ENCODE measurements around the gene PSEN1. TPM values are rescaled to one million over a fixed set of nuclear protein-coding genes. Genes with fewer than 3 reads are reported as not detected.

PSEN1 gene
- total and polyA plus RNA-seq, 2 experiments from 2014 or later = 14.6 to 35.7 TPM

- TF ChIP-seq ZNF462 (CRISPR knock-in tag; IDR thresholded peaks at IDR 0.05) (no peak), CTCF (conservative IDR thresholded peaks at IDR 0.05; ENCODE audit: low read depth in 2 of 2) (no peak)
Measured at GRCh38 chr14:73207615-73208014, 71.3 kb downstream of the PSEN1 start (continued).

- Mint-ChIP-seq H3K27ac (no peak overlapping the region), H3K36me3 (ENCODE audit: low read depth) (peaks cover 62% of the 10 kb centered on the region), H3K27me3 (ENCODE audit: insufficient read depth, low read depth, poor library complexity) (peaks cover 1% of the 10 kb centered on the region), H3K4me3 (no peak overlapping the region), H3K4me1 (peaks cover 3% of the 10 kb centered on the region; the same call in 2 of the 3 replicates), H3K9me3 (peaks cover 17% of the 10 kb centered on the region; the same call in 2 of the 3 replicates)
- DNase-seq (ENCODE audit: low spot score) (no peak), ATAC-seq (no peak)
- H3K4me3 ChIP-seq = no peak overlapping the region
- H3K27ac ChIP-seq (ENCODE audit: low read depth) = no peak overlapping the region
- no peaks in the 10 kb centered on the region for H3F3A ChIP-seq (replicated peaks; ENCODE audit: low read depth)
- H2AFZ ChIP-seq = no peak overlapping the region
- H3K36me3 ChIP-seq (ENCODE audit: insufficient read depth) = peaks cover 21% of the 10 kb centered on the region
- H3K79me2 ChIP-seq (replicated peaks; ENCODE audit: insufficient read depth) = no peaks in the 10 kb centered on the region
- no peaks in the 10 kb centered on the region for H4K20me1 ChIP-seq (replicated peaks; ENCODE audit: insufficient read depth)
- no peaks in the 10 kb centered on the region for H3K4me1 ChIP-seq (ENCODE audit: insufficient read depth)
- H3K4me2 ChIP-seq = no peak overlapping the region
- H3K27me3 ChIP-seq (ENCODE audit: insufficient read depth) = no peaks in the 10 kb centered on the region
- H3K9me2 ChIP-seq (ENCODE audit: insufficient read depth) = no peaks in the 10 kb centered on the region
- TF ChIP-seq CREB1 (CRISPR knock-in tag; IDR thresholded peaks at IDR 0.05; ENCODE audit: low read depth) = no peak
- no peak for TF ChIP-seq EZH2phosphoT487 (IDR thresholded peaks at IDR 0.05; ENCODE audit: unreplicated experiment)
- TF ChIP-seq ZNF114 (CRISPR knock-in tag; IDR thresholded peaks at IDR 0.05) = no peak
- no peak for TF ChIP-seq STAT1 (IDR thresholded peaks at IDR 0.05; ENCODE audit: unreplicated experiment)
- TF ChIP-seq REST (IDR thresholded peaks at IDR 0.05; ENCODE audit: unreplicated experiment) = no peak
- no peak for TF ChIP-seq ZNF331 (CRISPR knock-in tag; IDR thresholded peaks at IDR 0.05; ENCODE audit: low read depth)
Measured at GRCh38 chr14:73208390-73208789, 72.1 kb downstream of the PSEN1 start.
